Uterus (tissue), 4 donors: ENCODE data around the gene INS. TPM values are rescaled to one million over a fixed set of nuclear protein-coding genes. Genes with fewer than 3 reads are reported as not detected.
A peak's percentile ranks its signal among the peaks of the same experiment; 100 is the strongest.

Experiments used
- DNase-seq, 2 donors: peaks; one replicate each; pipeline ENCODE4 v3.0.0-alpha.2; 2019 to 2020
- H3K27ac ChIP-seq, 2 donors: fragments of 200-600 bp; sonication (generic); 1 replicate in 1 of 2; 2 replicates in 1 of 2; pipeline ENCODE4 v1.5.1; 2016 to 2018
- H3K27me3 ChIP-seq, 2 donors: fragments of 200-600 bp; sonication (generic); one replicate each; pipeline ENCODE4 v1.5.1; 2018 to 2019; ENCODE audit warnings: control low read depth in 1 of 2
- H3K36me3 ChIP-seq, 2 donors: fragments of 200-600 bp; sonication (generic); one replicate each; pipeline ENCODE4 v1.5.1; 2019; ENCODE audit warnings: control low read depth in 1 of 2
- H3K4me1 ChIP-seq, 2 donors: fragments of 200-600 bp; sonication (generic); one replicate each; pipeline ENCODE4 v1.5.1; 2018 to 2019; ENCODE audit warnings: control low read depth in 1 of 2
- H3K4me3 ChIP-seq, 2 donors: fragments of 200-600 bp; sonication (generic); 1 replicate in 1 of 2; 2 replicates in 1 of 2; pipeline ENCODE4 v1.5.1; 2018 to 2019; ENCODE audit warnings: mild to moderate bottlenecking in 1 of 2
- H3K9me3 ChIP-seq, 2 donors: fragments of 200-600 bp; sonication (generic); one replicate each; pipeline ENCODE4 v1.5.1; 2019; ENCODE audit warnings: control low read depth in 1 of 2
- POLR2A ChIP-seq, 2 donors: fragments of 450-650 bp; IDR thresholded peaks; one replicate each; pipeline ENCODE4 v1.6.1; 2016; ENCODE audit warnings: antibody characterized with exemption in 2 of 2, mild to moderate bottlenecking in 1 of 2, moderate library complexity in 1 of 2
- intact Hi-C: fragments of 100-400 bp; cut with DNase I; formaldehyde crosslinking; loops from one replicate; pipeline ENCODE4 v1.15.1; 2023; ENCODE audit warnings: low total_unique reads
- total RNA-seq, 4 donors: library from RNA; depleted of rRNA in 3 of 4; stranded (reverse); fragments of >200 nt in 3 of 4; gene quantifications; one replicate each; pipeline versions ENCODE4 v1.1.0 to v1.2.4, GENCODE V29; 2014 to 2023
- TF ChIP-seq, protein P1 (sequence below), 4 experiments: fragments of 200-600 bp in 2 of 4; fragments of 450-650 bp in 2 of 4; sonication (generic) in 2 of 4; IDR thresholded peaks; one replicate each; pipeline ENCODE4 v1.5.1; 2016 to 2019; ENCODE audit warnings: antibody characterized with exemption in 4 of 4, mild to moderate bottlenecking in 2 of 4, moderate library complexity in 1 of 4
- donor health status: DM: yes; HTN: yes; CAD: no.

INS gene
- total RNA-seq, 4 donors from 2014 or later = not detected

DNA sequence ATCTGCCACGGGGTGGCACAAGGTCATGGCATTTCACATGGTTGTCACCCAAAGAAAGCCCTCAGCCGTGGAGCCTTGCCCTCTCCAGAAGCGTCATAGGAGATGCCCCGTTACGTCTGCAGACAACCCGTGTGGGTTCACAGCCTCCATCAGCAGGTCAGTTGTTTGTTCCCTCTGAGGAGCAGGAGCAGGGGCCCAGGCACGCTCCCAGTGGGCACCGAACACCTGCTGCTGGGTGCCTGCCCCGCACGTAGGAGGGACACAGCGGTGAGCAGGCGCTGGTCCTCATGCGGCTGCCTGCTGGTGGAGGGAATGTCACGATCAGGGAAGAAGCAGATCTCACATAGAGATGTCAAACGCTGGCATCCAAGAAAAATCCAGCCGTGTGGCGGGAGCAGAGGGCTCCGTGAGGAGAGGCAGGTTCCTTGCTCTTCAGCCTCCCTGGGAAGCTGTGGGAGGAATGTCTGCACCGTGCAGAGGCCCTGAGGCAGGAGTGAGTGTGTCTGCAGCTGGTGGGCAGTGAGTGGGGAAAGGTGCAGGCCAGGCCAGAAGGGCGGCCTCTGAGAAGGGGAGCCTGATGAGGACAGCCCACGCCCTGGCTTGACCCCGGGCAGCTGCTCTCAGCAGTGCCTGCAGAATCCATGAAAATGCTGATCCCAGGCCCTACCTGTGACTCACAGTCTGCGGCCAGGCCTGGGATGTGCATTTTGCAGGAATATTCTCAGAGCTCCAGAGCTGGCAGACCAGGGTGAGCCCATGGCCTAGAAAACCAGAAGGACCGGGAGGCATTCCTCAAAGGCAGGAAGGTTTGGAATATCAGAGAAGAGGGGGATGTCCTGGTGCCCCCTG lies 47.0 kb upstream of the INS start:
- intact Hi-C loops = no loop called here
- DNase-seq = peak; percentile 4 to 7
- no peak for TF ChIP-seq POLR2A (IDR thresholded peaks at IDR 0.05)
- TF ChIP-seq, protein P1, sequence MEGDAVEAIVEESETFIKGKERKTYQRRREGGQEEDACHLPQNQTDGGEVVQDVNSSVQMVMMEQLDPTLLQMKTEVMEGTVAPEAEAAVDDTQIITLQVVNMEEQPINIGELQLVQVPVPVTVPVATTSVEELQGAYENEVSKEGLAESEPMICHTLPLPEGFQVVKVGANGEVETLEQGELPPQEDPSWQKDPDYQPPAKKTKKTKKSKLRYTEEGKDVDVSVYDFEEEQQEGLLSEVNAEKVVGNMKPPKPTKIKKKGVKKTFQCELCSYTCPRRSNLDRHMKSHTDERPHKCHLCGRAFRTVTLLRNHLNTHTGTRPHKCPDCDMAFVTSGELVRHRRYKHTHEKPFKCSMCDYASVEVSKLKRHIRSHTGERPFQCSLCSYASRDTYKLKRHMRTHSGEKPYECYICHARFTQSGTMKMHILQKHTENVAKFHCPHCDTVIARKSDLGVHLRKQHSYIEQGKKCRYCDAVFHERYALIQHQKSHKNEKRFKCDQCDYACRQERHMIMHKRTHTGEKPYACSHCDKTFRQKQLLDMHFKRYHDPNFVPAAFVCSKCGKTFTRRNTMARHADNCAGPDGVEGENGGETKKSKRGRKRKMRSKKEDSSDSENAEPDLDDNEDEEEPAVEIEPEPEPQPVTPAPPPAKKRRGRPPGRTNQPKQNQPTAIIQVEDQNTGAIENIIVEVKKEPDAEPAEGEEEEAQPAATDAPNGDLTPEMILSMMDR (IDR thresholded peaks at IDR 0.05) = no peak
- H3K4me3 ChIP-seq = no peak overlapping the region
- no peaks in the 10 kb centered on the region for H3K27me3 ChIP-seq
- H3K36me3 ChIP-seq = no peaks in the 10 kb centered on the region
- H3K27ac ChIP-seq = no peak overlapping the region
- H3K4me1 ChIP-seq = no peaks in the 10 kb centered on the region
- H3K9me3 ChIP-seq = no peaks in the 10 kb centered on the region

DNA sequence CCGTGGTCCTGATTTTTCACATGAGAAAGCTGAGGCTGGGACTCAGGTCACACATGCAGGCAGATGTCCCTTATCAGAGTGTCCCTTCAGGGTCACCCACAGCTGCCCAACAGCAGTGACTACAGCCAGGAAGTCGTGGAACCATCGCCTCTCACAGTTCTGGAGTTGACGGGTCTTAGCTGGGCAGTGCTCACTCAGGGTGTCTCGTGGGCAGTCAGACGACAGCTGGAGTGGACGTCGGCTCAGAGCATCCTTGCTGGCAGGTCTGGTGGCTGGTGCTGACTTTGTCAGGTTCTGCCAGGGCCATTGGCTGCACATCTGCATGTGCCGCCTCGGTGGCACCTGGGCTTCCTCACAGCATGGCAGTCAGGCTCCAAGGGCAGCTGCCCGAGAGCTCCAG lies 46.2 kb upstream of the INS start:
- intact Hi-C loops = no loop called here

DNA sequence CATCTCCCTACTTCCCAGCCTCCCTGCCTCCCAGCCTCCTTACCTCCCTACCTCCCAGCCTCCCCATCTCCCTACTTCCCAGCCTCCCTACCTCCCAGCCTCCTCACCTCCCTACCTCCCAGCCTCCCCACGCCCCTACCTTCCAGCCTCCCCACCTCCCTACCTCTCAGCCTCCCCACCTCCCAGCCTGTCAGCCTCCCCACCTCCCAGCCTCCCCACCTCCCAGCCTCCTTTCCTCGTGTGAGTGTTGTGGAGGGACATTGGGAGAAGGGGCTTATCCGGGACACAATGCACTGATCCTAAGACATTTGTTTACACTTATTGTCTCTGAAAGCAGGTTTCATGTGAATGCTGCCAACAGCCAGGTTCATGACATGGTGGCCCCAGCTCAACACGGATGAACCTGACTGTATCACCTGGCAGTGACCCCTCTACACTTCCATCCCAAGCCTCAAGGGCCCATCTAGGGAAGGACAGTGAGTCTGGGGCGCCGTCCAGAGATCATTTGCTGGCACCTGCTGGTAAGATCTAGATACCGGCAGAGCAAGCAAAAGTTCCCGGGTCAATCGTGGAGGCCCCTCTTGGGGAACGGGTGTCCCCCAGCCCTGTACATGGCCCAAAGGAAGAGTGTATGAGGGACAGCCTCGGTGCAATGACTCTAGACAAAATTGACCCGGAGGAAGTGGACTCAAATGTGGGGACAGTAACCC lies 45.1 kb upstream of the INS start:
- no peaks in the 10 kb centered on the region for H3K36me3 ChIP-seq
- intact Hi-C loops = no loop called here
- DNase-seq = peak; percentile 4 to 6

More for the DNA sequence above, 46.2 kb upstream of the INS start:
- no peaks in the 10 kb centered on the region for H3K9me3 ChIP-seq
- no peak overlapping the region for H3K27ac ChIP-seq
- no peak overlapping the region for H3K4me3 ChIP-seq
- no peaks in the 10 kb centered on the region for H3K27me3 ChIP-seq
- TF ChIP-seq, protein P1 (IDR thresholded peaks at IDR 0.05) = no peak
- TF ChIP-seq POLR2A (IDR thresholded peaks at IDR 0.05) = no peak
- peak; percentile 5 to 8 for DNase-seq
- no peaks in the 10 kb centered on the region for H3K4me1 ChIP-seq
- no peaks in the 10 kb centered on the region for H3K36me3 ChIP-seq

DNA sequence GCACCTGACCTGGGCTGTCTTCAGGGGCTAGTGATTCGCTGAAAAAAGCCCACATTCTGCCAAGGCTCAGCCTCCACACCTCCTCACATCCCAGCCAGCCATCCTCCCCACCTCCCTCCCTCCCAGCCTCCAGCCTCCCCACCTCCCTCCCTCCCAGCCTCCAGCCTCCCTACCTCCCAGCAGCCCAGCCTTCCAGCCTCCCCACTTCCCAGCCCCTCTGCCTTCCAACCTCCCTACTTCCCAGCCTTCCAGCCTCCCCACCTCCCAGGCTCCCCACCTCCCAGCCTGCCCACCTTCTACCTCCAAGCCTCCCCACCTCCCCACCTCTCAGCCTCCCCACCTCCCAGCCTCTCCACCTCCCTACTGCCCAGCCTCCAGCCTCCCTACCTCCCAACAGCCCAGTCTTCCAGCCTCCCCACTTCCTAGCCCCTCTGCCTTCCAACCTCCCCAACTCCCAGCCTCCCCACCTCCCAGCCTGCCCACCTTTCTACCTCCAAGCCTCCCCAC lies 44.3 kb upstream of the INS start:
- Histone ChIP-seq H3K27me3 (no peaks in the 10 kb centered on the region), H3K9me3 (no peaks in the 10 kb centered on the region), H3K27ac (no peak overlapping the region), H3K36me3 (no peaks in the 10 kb centered on the region), H3K4me3 (no peak overlapping the region), H3K4me1 (no peaks in the 10 kb centered on the region)
- DNase-seq = peak; percentile 1 to 5
- TF ChIP-seq POLR2A (IDR thresholded peaks at IDR 0.05) = no peak
- TF ChIP-seq, protein P1 (IDR thresholded peaks at IDR 0.05) = no peak
- intact Hi-C loops = no loop called here

More for the DNA sequence above, 45.1 kb upstream of the INS start:
- H3K4me1 ChIP-seq = no peaks in the 10 kb centered on the region
- H3K27me3 ChIP-seq = no peaks in the 10 kb centered on the region
- H3K9me3 ChIP-seq = no peaks in the 10 kb centered on the region
- TF ChIP-seq POLR2A (IDR thresholded peaks at IDR 0.05) = no peak
- TF ChIP-seq, protein P1 (IDR thresholded peaks at IDR 0.05) = no peak
- no peak overlapping the region for H3K27ac ChIP-seq
- no peak overlapping the region for H3K4me3 ChIP-seq
